ENCODE results near the gene ITGAV. TPM values are rescaled to one million over a fixed set of nuclear protein-coding genes. Genes with fewer than 3 reads are reported as not detected.

ITGAV gene
- total RNA-seq, 1 donor, result 311 TPM

DNA sequence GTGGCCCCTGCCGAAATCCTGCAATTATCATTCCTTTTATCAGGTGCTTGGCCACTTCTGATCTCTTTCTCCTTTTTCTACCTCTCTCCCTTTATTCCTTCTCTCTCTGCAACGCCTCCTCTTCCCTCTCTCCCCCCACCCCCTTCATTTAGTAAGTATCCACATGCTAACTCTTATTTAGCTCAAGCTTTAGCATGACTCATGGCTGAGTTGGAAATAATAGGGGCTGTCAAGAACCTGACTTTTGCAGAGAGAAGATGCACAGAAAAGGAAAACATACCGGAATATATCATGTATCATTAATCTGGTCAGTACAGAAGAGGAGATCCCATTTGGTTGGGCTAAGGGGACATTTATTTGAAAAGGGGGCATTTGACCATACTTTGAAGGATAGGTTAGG, 137.1 kb downstream of the ITGAV start:
- Histone ChIP-seq H3K4me3 (ENCODE audit: insufficient read depth, low read length) (no peak overlapping the region), H3K4me1 (ENCODE audit: insufficient read depth, low read length) (peaks cover 6% of the 10 kb centered on the region), H2AFZ (ENCODE audit: low read length) (no peak overlapping the region), H3K4me2 (ENCODE audit: insufficient read depth, low read length) (no peak overlapping the region), H3K79me2 (ENCODE audit: insufficient read depth, low read length) (no peaks in the 10 kb centered on the region), H4K20me1 (ENCODE audit: insufficient read depth, low read length) (peaks cover 4% of the 10 kb centered on the region), H3K9me3 (ENCODE audit: low read depth, low read length) (no peaks in the 10 kb centered on the region), H3K27me3 (ENCODE audit: insufficient read depth, low read length) (no peaks in the 10 kb centered on the region), H3K36me3 (ENCODE audit: insufficient read depth, low read length) (no peaks in the 10 kb centered on the region), H3K27ac (ENCODE audit: low read depth, low read length) (no peak overlapping the region)
- no peak for TF ChIP-seq CTCF (IDR thresholded peaks at IDR 0.05; ENCODE audit: extremely low read depth, low read depth, low read length)
- DNase-seq (ENCODE audit: insufficient read length, low spot score, missing footprints), result peak; percentile 34

GRCh38 chr2:186728631-186729030, 138.8 kb downstream of the ITGAV start:
- peaks cover 4% of the 10 kb centered on the region for H4K20me1 ChIP-seq (ENCODE audit: insufficient read depth, low read length)
- no peak for DNase-seq (ENCODE audit: insufficient read length, low spot score, missing footprints)
- no peaks in the 10 kb centered on the region for H3K9me3 ChIP-seq (ENCODE audit: low read depth, low read length)
- H3K36me3 ChIP-seq (ENCODE audit: insufficient read depth, low read length), result no peaks in the 10 kb centered on the region
- no peak overlapping the region for H3K4me2 ChIP-seq (ENCODE audit: insufficient read depth, low read length)
- no peaks in the 10 kb centered on the region for H3K27me3 ChIP-seq (ENCODE audit: insufficient read depth, low read length)
- peaks cover 2% of the 10 kb centered on the region for H3K79me2 ChIP-seq (ENCODE audit: insufficient read depth, low read length)
- no peak overlapping the region for H2AFZ ChIP-seq (ENCODE audit: low read length)
- peaks cover 6% of the 10 kb centered on the region for H3K4me1 ChIP-seq (ENCODE audit: insufficient read depth, low read length)
- no peak for TF ChIP-seq CTCF (IDR thresholded peaks at IDR 0.05; ENCODE audit: extremely low read depth, low read depth, low read length)
- no peak overlapping the region for H3K27ac ChIP-seq (ENCODE audit: low read depth, low read length)
- no peak overlapping the region for H3K4me3 ChIP-seq (ENCODE audit: insufficient read depth, low read length)

Other genes with a start within 250 kb of the ITGAV start
- 71.7 and 71.9 TPM in 2 replicates for gene ZC3H15, start 103.8 kb upstream of the ITGAV start, total RNA-seq
- 40.5 and 46.9 TPM in 2 replicates for gene FAM171B, start 104.0 kb downstream of the ITGAV start, total RNA-seq

Measured in osteoblast (primary cell).